DND-41 (cell line): ENCODE results near the gene RNF130.

ENCODE experiments used
- EZH2 ChIP-seq: IDR thresholded peaks from 3 replicates; pipeline ENCODE4 v1.6.1; 2012; ENCODE audit warnings: borderline replicate concordance, low read depth, mild to moderate bottlenecking, moderate library complexity, low read length, inconsistent platforms; ENCODE audit not compliant: severe bottlenecking
- TF ChIP-seq, protein P1 (sequence below): IDR thresholded peaks from 2 replicates; pipeline ENCODE4 v1.5.1; 2012; ENCODE audit warnings: borderline replicate concordance, low read length, moderate library complexity, mild to moderate bottlenecking; ENCODE audit not compliant: poor library complexity, severe bottlenecking; ENCODE audit errors: extremely low read depth

DNA sequence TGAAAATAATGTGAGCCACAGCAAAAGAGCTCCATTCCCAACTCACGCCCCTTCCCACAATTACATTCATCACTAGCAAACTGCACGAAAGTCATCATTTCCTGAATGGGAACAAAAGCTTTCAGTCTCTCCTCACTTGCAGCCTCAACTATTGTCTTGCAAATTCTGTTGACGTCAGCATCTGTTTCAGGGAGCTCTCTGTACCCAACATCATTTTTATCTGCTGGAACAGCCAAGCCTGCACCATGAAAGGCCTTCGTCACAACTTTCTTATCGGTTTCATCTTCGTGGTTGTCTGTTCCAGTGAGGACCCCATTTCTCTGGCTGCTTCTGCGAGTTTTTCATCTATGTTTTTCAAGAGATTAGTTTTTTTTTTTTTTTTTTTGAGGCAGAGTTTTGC lies 14.3 kb upstream of the RNF130 start:
- TF ChIP-seq, protein P1, sequence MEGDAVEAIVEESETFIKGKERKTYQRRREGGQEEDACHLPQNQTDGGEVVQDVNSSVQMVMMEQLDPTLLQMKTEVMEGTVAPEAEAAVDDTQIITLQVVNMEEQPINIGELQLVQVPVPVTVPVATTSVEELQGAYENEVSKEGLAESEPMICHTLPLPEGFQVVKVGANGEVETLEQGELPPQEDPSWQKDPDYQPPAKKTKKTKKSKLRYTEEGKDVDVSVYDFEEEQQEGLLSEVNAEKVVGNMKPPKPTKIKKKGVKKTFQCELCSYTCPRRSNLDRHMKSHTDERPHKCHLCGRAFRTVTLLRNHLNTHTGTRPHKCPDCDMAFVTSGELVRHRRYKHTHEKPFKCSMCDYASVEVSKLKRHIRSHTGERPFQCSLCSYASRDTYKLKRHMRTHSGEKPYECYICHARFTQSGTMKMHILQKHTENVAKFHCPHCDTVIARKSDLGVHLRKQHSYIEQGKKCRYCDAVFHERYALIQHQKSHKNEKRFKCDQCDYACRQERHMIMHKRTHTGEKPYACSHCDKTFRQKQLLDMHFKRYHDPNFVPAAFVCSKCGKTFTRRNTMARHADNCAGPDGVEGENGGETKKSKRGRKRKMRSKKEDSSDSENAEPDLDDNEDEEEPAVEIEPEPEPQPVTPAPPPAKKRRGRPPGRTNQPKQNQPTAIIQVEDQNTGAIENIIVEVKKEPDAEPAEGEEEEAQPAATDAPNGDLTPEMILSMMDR, result no peak
- no peak for TF ChIP-seq EZH2
